Right ventricle myocardium superior (tissue), 1 donor: ENCODE measurements around the gene PKHD1. TPM values are rescaled to one million over a fixed set of nuclear protein-coding genes. Genes with fewer than 3 reads are reported as not detected.
"Not testable (repeated sequence)": the region's sequence is repeated elsewhere in the genome, so short reads cannot be mapped to it uniquely, and the experiment has no call there.

Experiments used
- ATAC-seq: fragments of 200-7000 bp; cut with Tn5 transposase; one replicate; pipeline ENCODE4 v1.9.1; 2020; ENCODE audit warnings: mild to moderate bottlenecking; ENCODE audit not compliant: poor library complexity
- DNase-seq: peaks from one replicate; pipeline ENCODE4 v3.0.0-alpha.2; 2020
- intact Hi-C: fragments of 100-400 bp; cut with DNase I; formaldehyde crosslinking; loops from one replicate; pipeline ENCODE4 v1.11.2; 2022
- total RNA-seq: library from RNA; stranded (reverse); fragmentation: NEBNext Ultra II Directional; extraction: Animal tissue kit (Norgen Biotek cat#: 25700); gene quantifications from one replicate; pipeline ENCODE4 v1.2.1, GENCODE V29; 2021
- donor health status: DM: no; HTN: yes; CAD: no; lungs with severe emphysema.

The PKHD1 gene
- total RNA-seq, 1 donor from 2014 or later = not detected

GRCh38 chr6:52014391-52014790, 73.0 kb downstream of the PKHD1 start:
- intact Hi-C loops = no loop called here
- ATAC-seq (no peak), DNase-seq (no peak)

- no peak for ATAC-seq
- DNase-seq = no peak
- intact Hi-C loops = no loop called here
Observed at GRCh38 chr6:52013035-52013434, 74.4 kb downstream of the PKHD1 start.

GRCh38 chr6:52012582-52012981, 74.8 kb downstream of the PKHD1 start:
- intact Hi-C loops = no loop called here
- ATAC-seq (no peak), DNase-seq (no peak)

GRCh38 chr6:52010806-52011205, 76.6 kb downstream of the PKHD1 start:
- DNase-seq (no peak), ATAC-seq (no peak)
- intact Hi-C loops = no loop called here

- no peak for ATAC-seq
- DNase-seq = no peak
- intact Hi-C loops = no loop called here
Observed at GRCh38 chr6:52010145-52010544, 77.3 kb downstream of the PKHD1 start.

GRCh38 chr6:52009466-52010140, 77.8 kb downstream of the PKHD1 start:
- DNase-seq = no peak
- no peak for ATAC-seq
- intact Hi-C loops = no loop called here

GRCh38 chr6:52000064-52000463, 87.3 kb downstream of the PKHD1 start:
- ATAC-seq = no peak
- no peak for DNase-seq
- intact Hi-C loops = no loop called here

- no peak for ATAC-seq
- DNase-seq = no peak
- intact Hi-C loops = no loop called here
Observed at GRCh38 chr6:51996296-51996947, 91.0 kb downstream of the PKHD1 start.

- intact Hi-C loops = no loop called here
- ATAC-seq (no peak), DNase-seq (no peak)
Observed at GRCh38 chr6:51995214-51995755, 92.1 kb downstream of the PKHD1 start.

GRCh38 chr6:51992876-51993275, 94.5 kb downstream of the PKHD1 start:
- ATAC-seq = no peak
- intact Hi-C loops = no loop called here
- DNase-seq = no peak

GRCh38 chr6:51989789-51990188, 97.6 kb downstream of the PKHD1 start:
- DNase-seq = no peak
- ATAC-seq = no peak
- intact Hi-C loops = no loop called here

GRCh38 chr6:51986864-51987263, 100.5 kb downstream of the PKHD1 start:
- ATAC-seq = no peak
- DNase-seq = no peak
- intact Hi-C loops = no loop called here

GRCh38 chr6:51983564-51983963, 103.8 kb downstream of the PKHD1 start:
- DNase-seq = no peak
- intact Hi-C loops = no loop called here
- no peak for ATAC-seq

GRCh38 chr6:51982695-51983094, 104.7 kb downstream of the PKHD1 start:
- DNase-seq, intact Hi-C loops, ATAC-seq: not testable (repeated sequence)

GRCh38 chr6:51976374-51976773, 111.0 kb downstream of the PKHD1 start:
- DNase-seq = no peak
- no peak for ATAC-seq
- intact Hi-C loops = no loop called here

GRCh38 chr6:51972659-51973058, 114.8 kb downstream of the PKHD1 start:
- intact Hi-C loops = no loop called here
- no peak for DNase-seq
- no peak for ATAC-seq

GRCh38 chr6:51968265-51968664, 119.1 kb downstream of the PKHD1 start:
- DNase-seq (no peak), ATAC-seq (no peak)
- intact Hi-C loops = no loop called here

GRCh38 chr6:51965222-51965801, 122.1 kb downstream of the PKHD1 start:
- intact Hi-C loops = no loop called here
- ATAC-seq (no peak), DNase-seq (no peak)

- ATAC-seq = no peak
- intact Hi-C loops = loop anchor here (5.0 kb wide), 1 partner anchor 1152 kb away; no protein-coding TSS in a partner anchor
- DNase-seq = no peak
Observed at GRCh38 chr6:51963980-51964379, 123.4 kb downstream of the PKHD1 start.

- DNase-seq = no peak
- no peak for ATAC-seq
- intact Hi-C loops = loop anchor here (5.0 kb wide), 1 partner anchor 1150 kb away; no protein-coding TSS in a partner anchor
Observed at GRCh38 chr6:51962354-51962753, 125.1 kb downstream of the PKHD1 start.
